ENCODE data around the gene CALD1. TPM values are rescaled to one million over a fixed set of nuclear protein-coding genes. Genes with fewer than 3 reads are reported as not detected.

CALD1 gene
- total RNA-seq, 1 donor from 2014 or later = 2.3 TPM

DNA sequence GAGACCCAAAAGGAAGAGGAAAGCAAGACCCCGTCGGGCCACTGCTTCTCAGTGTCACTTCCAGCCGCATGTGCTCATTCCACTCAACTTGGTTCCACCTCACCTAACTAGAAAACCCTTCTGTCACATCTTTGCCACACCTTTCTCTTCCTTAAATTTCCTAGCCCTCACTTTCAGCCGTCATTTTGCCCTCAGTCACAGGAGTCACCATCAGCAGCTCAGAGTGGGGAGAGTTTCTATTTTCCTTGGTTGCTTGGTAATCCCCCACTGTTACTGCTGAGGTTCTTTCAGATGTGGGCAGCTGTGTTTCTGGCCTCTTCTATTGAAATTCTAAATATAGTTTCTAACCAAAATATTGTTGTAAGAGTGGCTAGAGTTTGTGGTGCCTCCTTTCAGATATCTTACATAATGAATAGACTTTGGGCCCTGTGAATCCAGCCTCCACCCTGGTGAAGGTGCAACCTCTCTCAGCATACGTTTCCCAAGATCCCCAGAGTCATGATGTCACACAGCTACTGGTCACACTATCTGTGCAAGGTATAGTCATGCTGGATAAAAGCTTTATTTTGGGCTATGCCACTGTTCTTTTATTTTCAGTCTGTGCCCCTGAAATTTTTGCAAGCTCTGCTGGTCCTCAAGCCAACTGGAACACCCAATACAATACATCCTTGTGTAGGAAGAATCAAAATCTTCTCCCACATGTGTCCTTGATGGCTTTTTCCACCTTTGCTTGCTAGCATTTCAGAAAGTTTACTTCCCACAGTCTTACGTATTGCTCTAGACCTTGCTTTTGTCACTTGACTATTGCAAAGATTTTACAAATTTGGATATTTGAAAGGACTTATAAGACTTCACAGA, 216.0 kb downstream of the CALD1 start:
- Mint-ChIP-seq H3K4me1 (ENCODE audit: low read depth) (peaks cover 33% of the 10 kb centered on the region), H3K27me3 (ENCODE audit: insufficient read depth) (no peaks in the 10 kb centered on the region), H3K4me3 (no peak overlapping the region), H3K36me3 (ENCODE audit: low read depth) (peaks cover 28% of the 10 kb centered on the region), H3K9me3 (no peaks in the 10 kb centered on the region), H3K27ac (peak overlapping the region; percentile 66)
- intact Hi-C loops (cut with micrococcal nuclease) = no loop called here
- no peak for DNase-seq (ENCODE audit: low spot score)

DNA sequence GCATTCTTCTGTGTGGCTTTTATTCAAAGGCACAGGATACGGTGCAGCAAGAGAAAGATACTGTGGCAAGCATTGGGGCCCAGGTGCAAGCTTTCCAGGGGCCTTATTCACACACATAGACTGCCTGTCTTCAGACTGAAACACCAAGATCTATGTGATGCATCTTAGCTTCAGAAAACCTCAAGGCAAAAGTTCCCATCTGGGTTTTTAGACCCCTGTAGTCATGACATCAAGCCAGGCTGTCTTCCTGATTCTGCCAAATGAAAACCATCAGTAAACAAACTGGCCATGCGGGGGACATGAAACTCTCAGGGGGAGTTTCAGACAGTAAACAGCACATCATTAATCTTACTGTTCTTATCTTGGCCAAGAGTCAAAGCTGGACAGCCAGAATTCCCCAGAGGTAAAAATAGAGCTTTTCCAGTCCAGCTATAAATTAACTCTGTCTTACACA, 216.7 kb downstream of the CALD1 start:
- intact Hi-C loops (cut with micrococcal nuclease) = no loop called here
- Mint-ChIP-seq H3K4me3 (no peak overlapping the region), H3K27ac (no peak overlapping the region), H3K27me3 (ENCODE audit: insufficient read depth) (no peaks in the 10 kb centered on the region), H3K9me3 (no peaks in the 10 kb centered on the region), H3K36me3 (ENCODE audit: low read depth) (peaks cover 28% of the 10 kb centered on the region), H3K4me1 (ENCODE audit: low read depth) (peaks cover 27% of the 10 kb centered on the region)
- DNase-seq (ENCODE audit: low spot score) = no peak

DNA sequence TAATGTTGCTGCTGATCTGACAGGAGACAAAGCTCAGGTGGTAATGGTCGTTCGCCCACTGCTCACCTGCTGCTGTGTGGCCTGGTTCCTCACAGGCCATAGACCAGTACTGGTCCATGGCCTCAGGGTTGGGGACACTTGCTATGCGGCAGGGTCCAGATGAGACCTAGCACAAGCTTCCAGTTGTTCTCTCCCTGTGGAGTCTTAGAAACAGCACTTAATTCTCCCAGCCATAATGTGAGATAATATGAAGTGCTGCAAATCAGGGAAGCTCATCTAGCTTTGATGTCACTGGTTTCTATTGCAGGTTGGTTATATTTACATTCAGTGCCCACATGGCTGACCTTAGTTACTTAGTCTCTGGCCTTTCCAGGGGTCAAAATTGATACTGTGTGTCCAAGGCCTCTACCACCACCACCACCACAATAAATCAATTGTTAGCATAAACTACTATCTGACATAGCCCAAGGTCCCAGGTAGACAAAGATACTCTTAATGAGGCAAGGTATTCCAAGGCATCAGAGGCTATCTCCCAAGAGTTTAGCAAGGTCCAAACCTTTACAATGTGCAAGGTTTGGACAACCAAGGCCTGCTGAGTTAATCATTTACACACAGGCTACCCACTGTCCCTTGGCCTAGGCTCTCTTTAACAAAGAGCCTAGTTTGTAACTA, 217.9 kb downstream of the CALD1 start:
- H3K4me1 Mint-ChIP-seq (ENCODE audit: low read depth) = peaks cover 16% of the 10 kb centered on the region

DNA sequence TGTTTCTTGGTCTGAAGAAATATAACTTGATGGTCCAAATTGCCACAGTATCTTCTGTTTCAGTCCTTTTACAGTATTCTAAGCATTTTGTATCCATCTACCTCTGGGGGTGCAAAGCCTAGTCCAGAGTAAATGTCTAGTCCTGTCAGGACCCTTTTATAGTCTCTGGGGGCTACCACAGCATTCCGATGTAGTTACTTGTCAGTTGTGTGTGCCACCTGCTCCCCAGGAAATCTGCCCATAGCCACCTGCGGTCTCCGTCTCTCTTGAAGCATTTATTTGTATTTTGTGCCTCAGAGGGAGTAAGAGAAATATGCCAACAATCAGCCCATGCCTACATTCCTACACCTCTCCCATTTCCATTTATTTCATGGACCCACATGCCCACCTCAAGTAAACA, 219.7 kb downstream of the CALD1 start:
- H3K27ac Mint-ChIP-seq = no peak overlapping the region
- no peaks in the 10 kb centered on the region for H3K9me3 Mint-ChIP-seq
- DNase-seq (ENCODE audit: low spot score) = no peak
- H3K27me3 Mint-ChIP-seq (ENCODE audit: insufficient read depth) = no peaks in the 10 kb centered on the region
- peaks cover 17% of the 10 kb centered on the region for H3K36me3 Mint-ChIP-seq (ENCODE audit: low read depth)
- peaks cover 10% of the 10 kb centered on the region for H3K4me1 Mint-ChIP-seq (ENCODE audit: low read depth)
- no peak overlapping the region for H3K4me3 Mint-ChIP-seq
- intact Hi-C loops (cut with micrococcal nuclease) = no loop called here

More for the DNA sequence above, 217.9 kb downstream of the CALD1 start:
- Mint-ChIP-seq H3K27ac (no peak overlapping the region), H3K27me3 (ENCODE audit: insufficient read depth) (no peaks in the 10 kb centered on the region), H3K36me3 (ENCODE audit: low read depth) (peaks cover 22% of the 10 kb centered on the region), H3K9me3 (no peaks in the 10 kb centered on the region), H3K4me3 (no peak overlapping the region)
- no peak for DNase-seq (ENCODE audit: low spot score)
- intact Hi-C loops (cut with micrococcal nuclease) = no loop called here

DNA sequence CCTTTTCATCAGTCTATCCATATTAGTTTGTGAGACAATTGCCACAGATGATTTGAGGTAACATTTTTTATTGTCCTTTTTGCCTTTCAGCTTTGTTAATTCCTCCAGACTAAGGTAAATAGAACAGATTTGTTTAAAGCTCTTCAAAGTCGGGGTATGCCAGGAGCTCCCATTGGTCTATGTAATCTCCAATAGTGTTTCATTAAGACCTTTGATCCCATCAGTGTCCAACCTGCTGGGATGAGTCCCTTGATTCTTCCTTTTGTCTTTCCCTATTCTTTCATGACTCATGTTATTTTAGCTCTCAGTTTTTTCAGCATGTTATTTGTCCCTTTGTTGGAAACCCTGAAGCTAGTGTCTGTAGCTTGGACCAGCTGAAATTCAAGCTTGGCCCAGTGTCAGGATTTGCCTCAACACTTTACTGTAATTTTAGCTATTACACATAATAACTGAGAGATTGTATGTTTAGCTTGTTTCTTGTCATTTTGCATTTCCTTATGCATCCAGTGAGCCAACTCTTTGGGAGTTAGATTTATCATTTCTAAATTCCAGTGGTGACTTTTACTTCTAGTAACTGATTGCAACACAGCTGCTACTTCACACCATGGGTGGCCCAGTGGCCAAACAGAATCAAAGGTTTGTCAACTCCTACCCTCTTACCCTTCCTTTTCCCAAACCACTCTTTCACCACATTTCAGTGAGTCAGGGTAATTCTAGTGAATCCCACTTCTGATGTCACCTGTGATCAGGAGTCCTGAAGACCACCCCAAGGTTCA, 222.1 kb downstream of the CALD1 start:
- H3K27ac Mint-ChIP-seq = no peak overlapping the region
- no peaks in the 10 kb centered on the region for H3K27me3 Mint-ChIP-seq (ENCODE audit: insufficient read depth)
- no peak for DNase-seq (ENCODE audit: low spot score)
- H3K4me3 Mint-ChIP-seq = no peak overlapping the region
- no peaks in the 10 kb centered on the region for H3K4me1 Mint-ChIP-seq (ENCODE audit: low read depth)
- H3K9me3 Mint-ChIP-seq = no peaks in the 10 kb centered on the region
- intact Hi-C loops (cut with micrococcal nuclease) = no loop called here
- H3K36me3 Mint-ChIP-seq (ENCODE audit: low read depth) = no peaks in the 10 kb centered on the region

DNA sequence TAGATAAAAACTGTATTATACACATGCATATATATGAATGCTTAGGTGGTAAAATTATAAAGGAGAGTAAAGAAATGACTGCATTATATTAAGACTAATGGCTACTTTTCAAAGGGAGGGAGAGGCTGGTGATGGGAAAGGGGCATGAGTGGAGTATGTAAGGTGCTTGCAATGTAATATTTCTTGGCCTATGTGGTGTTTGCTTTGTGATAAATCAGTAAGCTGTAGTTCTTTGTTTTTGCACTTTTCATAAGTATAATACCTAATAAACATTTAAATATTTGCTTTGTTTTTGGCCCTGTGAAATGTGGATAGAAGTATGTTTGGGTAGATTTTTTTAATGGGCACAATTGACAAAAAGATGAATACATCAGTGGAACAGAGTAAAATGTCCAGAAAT, 232.8 kb downstream of the CALD1 start:
- H3K9me3 Mint-ChIP-seq = no peaks in the 10 kb centered on the region
- peaks cover 2% of the 10 kb centered on the region for H3K27me3 Mint-ChIP-seq (ENCODE audit: insufficient read depth)
- intact Hi-C loops (cut with micrococcal nuclease) = no loop called here
- no peaks in the 10 kb centered on the region for H3K36me3 Mint-ChIP-seq (ENCODE audit: low read depth)
- no peak overlapping the region for H3K4me3 Mint-ChIP-seq
- H3K27ac Mint-ChIP-seq = no peak overlapping the region
- H3K4me1 Mint-ChIP-seq (ENCODE audit: low read depth) = no peaks in the 10 kb centered on the region
- DNase-seq (ENCODE audit: low spot score) = no peak

Other genes with a start within 250 kb of the CALD1 start
- not detected in 2 replicates for gene AKR1B15, start 230.5 kb upstream of the CALD1 start, total RNA-seq
- gene BPGM, start 132.8 kb upstream of the CALD1 start, total RNA-seq = 23.8 and 25.3 TPM in 2 replicates
- gene AGBL3, start 206.9 kb downstream of the CALD1 start, total RNA-seq = 1.5 and 1.9 TPM in 2 replicates